Coronary artery (tissue), 2 donors: ENCODE measurements around the gene SAPCD1.

Source experiments
- DNase-seq: peaks from one replicate; pipeline ENCODE4 v3.0.0-alpha.2; 2017; ENCODE audit warnings: low spot score
- H3K27ac ChIP-seq, 2 donors: fragments of 200-600 bp; sonication (generic); one replicate each; pipeline ENCODE4 v1.5.1; 2016 to 2019
- H3K4me3 ChIP-seq: fragments of 200-600 bp; sonication (generic); 2 replicates; pipeline ENCODE4 v1.5.1; 2016; ENCODE audit warnings: mild to moderate bottlenecking, moderate library complexity
- TF ChIP-seq, protein P1 (sequence below): fragments of 200-600 bp; sonication (generic); IDR thresholded peaks from one replicate; pipeline ENCODE4 v1.5.1; 2019; ENCODE audit warnings: antibody characterized with exemption

The SAPCD1 gene

DNA sequence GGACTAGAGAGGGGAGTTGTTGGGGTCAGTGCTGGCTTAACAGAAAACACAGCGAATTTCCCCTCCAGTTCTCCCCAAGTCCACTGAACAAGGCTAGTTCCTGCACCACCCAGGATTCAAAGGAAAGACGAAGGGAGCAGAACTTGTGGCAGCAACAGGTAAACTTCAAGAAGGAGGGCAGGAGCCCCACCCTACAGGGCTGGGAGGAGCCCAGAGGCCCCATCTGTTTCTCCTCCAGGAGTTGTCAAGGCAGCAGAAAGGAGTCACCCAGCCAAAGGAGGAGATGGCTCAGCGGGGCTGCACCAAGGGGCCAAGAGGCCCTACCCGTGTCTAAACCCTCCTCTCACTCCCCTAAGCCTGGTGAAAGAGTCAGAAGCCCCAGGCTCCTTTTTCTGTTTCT, 1.7 kb downstream of the SAPCD1 start:
- Histone ChIP-seq H3K27ac (no peak overlapping the region), H3K4me3 (no peak overlapping the region)
- TF ChIP-seq, protein P1, sequence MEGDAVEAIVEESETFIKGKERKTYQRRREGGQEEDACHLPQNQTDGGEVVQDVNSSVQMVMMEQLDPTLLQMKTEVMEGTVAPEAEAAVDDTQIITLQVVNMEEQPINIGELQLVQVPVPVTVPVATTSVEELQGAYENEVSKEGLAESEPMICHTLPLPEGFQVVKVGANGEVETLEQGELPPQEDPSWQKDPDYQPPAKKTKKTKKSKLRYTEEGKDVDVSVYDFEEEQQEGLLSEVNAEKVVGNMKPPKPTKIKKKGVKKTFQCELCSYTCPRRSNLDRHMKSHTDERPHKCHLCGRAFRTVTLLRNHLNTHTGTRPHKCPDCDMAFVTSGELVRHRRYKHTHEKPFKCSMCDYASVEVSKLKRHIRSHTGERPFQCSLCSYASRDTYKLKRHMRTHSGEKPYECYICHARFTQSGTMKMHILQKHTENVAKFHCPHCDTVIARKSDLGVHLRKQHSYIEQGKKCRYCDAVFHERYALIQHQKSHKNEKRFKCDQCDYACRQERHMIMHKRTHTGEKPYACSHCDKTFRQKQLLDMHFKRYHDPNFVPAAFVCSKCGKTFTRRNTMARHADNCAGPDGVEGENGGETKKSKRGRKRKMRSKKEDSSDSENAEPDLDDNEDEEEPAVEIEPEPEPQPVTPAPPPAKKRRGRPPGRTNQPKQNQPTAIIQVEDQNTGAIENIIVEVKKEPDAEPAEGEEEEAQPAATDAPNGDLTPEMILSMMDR: no peak
- DNase-seq: no peak

DNA sequence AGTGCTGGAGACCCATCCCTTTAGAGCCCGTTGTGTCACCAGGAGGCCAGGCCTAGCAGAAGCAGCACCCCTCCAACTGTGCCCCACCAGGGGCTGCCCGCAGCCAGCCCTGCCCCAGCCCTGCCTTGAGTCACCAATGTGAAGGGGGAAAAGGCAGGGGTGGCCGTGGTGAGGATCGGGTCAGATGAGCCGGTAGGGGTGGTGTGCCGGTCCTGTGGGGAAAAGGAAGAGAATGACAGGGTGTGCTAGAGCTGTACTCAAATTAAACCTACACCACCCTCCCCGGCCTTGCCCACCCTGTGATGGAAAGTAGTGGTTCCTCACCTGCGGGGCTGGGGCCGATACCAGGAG, 3.1 kb downstream of the SAPCD1 start:
- Histone ChIP-seq H3K27ac (no peak overlapping the region), H3K4me3 (no peak overlapping the region)
- DNase-seq: no peak
- TF ChIP-seq, protein P1: no peak

DNA sequence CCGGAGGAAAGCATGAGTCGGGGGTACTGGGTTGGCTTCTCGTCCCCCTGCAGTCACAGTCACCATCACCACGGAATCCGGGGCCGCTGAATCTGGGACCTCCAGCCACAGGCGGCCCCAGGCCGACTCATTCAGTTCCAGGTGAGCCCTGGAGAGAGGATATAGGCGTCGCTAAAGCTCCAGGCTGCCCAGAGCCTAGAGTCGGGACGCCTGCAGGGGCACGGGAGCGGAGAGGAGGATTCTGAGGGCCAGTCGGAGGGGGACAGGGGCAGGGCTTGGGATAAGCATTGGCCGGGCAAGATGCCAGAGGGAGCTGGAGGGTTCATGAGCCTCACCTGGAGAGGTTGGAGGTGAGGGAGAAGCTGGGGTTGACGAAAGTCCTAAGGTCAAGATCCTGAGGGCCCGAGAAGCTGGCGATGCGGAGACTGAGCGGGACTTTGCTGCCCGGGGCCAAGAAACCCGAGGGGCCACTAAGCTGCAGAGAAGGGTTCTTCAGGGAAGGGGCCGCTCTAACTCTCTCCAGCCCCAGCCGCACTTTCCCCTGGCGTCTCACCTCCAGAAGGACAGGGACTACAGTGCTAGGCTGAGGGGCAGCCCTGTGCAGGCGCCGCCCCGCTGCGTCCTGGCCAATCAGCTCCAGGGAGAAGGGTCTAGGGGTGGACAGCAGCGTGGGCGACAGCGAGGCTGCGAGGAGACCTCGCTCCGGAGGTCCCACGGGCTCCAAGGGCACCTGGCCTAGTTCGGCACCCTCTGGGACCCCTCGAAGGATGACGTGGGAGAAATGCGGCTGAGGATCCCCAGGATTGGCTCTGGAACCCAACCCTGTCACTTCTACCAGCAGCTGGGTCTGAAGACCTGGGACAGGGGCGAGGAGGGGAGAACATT, 3.7 kb downstream of the SAPCD1 start:
- Histone ChIP-seq H3K4me3 (peak overlapping the region; percentile 51), H3K27ac (no peak overlapping the region)
- no peak for DNase-seq
- TF ChIP-seq, protein P1: no peak

DNA sequence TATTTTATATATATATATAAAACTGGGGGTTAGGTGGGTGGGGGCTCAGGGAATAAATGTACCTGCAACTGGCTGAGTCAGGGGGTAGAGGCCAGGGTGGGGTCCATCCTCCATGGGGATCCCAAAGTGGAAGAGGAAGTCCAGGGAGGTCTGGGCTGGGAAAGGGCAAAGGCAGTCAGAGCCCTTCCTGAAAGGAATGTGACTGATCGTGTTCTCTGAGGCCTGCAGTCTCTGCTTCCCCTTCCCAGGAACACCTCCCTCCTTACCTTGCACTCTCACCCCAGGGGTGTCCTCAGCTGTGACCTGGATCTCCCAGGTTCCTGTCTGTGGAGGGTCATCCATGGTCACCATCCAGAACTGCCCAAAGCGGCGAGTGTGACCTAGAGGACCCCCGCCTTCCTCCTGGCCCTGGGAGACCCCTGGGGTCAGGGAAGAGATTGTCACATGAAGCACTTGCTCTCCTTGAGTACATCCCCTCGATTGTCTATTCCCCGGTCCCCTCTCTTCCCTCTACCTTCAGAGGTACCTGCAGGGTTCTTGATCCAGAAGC, 4.7 kb downstream of the SAPCD1 start:
- no peak for DNase-seq
- no peak overlapping the region for H3K4me3 ChIP-seq
- TF ChIP-seq, protein P1: no peak
- no peak overlapping the region for H3K27ac ChIP-seq

DNA sequence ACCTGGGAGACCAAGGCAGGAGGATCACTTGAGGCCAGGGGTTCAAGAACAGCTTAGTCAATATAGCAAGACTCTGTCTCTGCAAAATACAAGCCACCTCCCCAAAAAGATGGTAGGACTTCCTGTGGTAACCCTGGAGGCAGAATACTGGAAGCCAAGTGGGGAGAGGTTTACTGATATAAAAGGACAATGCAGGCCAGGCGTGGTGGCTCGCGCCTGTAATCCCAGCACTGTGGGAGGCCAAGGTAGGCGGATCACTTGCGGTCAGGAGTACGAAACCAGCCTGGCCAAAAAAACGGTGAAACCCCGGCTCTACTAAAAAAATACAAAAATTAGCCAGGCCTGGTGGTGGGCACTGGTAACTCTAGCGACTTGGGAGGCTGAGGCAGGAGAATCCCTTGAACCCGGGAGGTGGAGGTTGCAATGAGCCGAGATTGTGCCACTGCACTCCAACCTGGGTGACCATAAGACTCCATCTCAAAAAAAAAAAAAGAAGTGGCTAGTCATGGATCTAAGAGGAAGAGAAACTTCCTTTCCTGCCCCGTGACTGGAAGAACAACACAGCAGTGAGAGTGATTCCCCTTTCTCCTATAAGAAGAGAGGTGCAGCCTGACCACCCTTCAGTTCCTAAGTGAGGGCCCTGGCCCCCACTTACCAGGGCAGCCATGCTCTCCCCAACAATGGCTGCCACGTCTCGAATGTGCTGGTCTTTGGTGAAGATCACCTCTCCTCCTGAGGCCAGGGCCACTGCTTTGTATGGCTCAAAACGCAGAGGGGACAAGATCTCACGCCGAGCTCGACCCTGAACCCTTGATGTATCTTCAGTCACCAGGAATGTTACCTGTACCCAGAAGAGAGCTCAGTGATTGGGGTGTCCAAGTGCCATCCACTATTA, 6.2 kb downstream of the SAPCD1 start:
- Histone ChIP-seq H3K4me3 (no peak overlapping the region), H3K27ac (peak overlapping the region in 1 of 2 donors; percentile 60)
- no peak for DNase-seq
- TF ChIP-seq, protein P1: no peak

DNA sequence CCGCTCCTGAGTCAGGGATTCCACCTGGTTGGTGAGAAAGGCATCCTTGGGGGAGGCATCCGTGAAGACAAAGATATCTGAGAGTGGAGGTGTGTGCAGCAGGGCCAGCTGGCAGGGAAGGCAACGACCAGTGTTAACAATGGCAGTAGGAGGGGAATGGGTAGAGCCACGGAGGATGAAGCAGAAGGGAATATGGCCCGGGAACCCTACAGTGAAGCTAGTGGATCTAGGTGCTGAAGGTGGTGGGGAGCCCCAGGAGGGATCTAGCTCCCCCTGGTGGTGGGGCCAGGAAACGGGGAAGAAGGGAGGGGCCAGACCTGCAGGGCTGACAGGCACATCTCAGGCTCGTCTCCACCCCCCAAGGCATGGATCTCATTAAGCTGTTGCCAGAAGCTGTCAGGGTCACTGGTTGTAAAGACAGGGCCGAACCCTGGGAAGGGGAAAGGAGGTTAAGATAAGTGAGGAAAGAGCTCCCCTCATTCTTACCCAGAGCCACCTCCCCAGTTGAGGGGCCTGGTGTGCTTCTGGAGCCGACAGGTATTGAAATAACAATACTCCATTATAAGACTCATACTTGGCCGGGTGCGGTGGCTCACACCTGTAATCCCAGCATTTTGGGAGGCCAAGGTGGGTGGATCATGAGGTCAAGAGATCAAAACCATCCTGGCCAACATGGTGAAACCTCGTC, 7.4 kb downstream of the SAPCD1 start:
- TF ChIP-seq, protein P1: peak; percentile 38
- Histone ChIP-seq H3K4me3 (no peak overlapping the region), H3K27ac (no peak overlapping the region)
- no peak for DNase-seq
